ENCODE data around the gene BACH2. TPM values are rescaled to one million over a fixed set of nuclear protein-coding genes. Genes with fewer than 3 reads are reported as not detected.

BACH2 gene
- total and polyA plus RNA-seq, 5 donors: 0.61 to 2.8 (median 1.5) TPM

DNA sequence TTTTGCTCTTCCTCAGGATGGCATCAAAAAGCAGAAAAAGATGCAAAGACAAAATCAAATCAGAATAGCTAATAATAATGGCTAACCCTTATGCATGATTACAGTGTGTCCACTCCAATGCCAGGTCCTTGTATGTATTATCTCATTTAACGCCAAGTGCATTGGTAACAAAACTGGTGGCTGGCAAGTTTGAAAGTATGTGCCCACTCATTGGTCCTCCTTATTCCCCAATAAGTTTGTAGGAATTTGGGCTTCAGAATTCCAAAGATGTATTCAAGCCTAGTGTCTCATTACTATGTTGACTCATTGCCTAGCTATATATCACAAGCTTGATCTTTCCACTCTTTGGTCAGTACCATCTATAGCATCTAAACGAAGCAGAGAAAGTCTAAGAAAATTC is 205.8 kb downstream of the BACH2 start:
- 92% methylated on average over 2 of the region's 2 CpGs for WGBS
- H3K4me3 ChIP-seq (ENCODE audit: low read length): no peak overlapping the region
- H3K9me3 ChIP-seq (ENCODE audit: control insufficient read depth, low read length): no peaks in the 10 kb centered on the region
- ATAC-seq (no peak), DNase-seq (no peak)
- H3K27me3 ChIP-seq (ENCODE audit: control insufficient read depth, insufficient read depth): no peaks in the 10 kb centered on the region
- H3K27ac ChIP-seq (ENCODE audit: low read length): no peak overlapping the region
- no peaks in the 10 kb centered on the region for H3K4me1 ChIP-seq (ENCODE audit: control insufficient read depth, insufficient read depth, low read length)
- intact Hi-C loops (cut with DNase I): loop anchor here in 1 of 4 donors (10.0 kb wide), 2 partner anchors 204 to 304 kb away; partner anchors contain the start of gene BACH2

DNA sequence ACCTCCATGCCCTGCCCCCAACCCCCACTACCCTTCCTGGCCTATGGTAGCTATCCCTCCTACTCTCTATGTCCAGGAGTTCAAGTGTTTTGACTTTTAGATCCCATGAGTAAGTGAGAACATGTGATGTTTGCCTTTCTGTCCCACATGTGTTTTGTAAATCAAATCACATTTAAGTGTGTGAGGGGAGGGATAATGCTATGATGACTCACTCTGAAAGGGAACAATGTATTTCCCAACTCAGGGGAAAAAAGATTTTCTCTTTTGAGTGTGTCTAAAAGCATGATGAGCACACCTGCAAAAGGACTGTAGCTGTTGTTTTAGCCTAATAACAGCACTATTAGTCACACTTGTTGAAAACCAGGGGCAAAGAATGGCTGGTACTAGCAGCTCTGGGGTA is 208.6 kb downstream of the BACH2 start:
- intact Hi-C loops (cut with DNase I): no loop called here
- no peak overlapping the region for H3K4me3 ChIP-seq (ENCODE audit: low read length)
- no peaks in the 10 kb centered on the region for H3K4me1 ChIP-seq (ENCODE audit: control insufficient read depth, insufficient read depth, low read length)
- H3K27me3 ChIP-seq (ENCODE audit: control insufficient read depth, insufficient read depth): no peaks in the 10 kb centered on the region
- no peak for ATAC-seq
- H3K27ac ChIP-seq (ENCODE audit: low read length): no peak overlapping the region
- no peak for DNase-seq
- H3K9me3 ChIP-seq (ENCODE audit: control insufficient read depth, low read length): no peaks in the 10 kb centered on the region

DNA sequence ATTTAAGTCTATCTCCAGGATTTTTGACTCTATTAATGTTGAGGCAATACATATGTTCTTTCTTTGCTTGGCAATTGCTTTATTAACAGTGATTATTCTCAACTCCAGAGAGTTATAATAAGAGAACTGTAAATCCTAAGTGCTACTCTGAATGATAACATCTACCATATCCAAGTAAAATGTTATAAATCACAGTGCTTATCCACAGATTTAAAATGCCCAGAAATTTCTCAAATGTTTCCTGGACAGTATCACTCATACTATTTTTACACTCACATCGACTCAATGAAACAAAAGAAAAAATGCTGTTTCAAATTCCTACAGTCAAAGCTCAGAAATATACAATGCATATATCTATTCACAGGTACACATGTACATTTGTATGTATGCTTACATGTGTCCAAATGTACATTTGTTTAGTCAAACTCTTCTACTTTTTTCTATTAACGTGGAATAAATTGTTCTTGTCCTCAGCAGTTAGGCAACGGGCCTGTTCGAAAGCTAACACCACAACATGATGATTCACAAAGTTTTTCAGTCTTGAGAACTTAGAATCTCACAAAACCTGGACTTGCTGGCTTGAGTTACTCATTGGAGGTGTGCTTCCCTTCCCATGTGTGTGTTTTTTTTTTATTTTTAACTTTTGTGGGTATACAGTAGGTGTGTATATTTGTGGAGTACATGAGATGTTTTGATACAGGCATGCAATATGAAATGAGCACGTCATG is 209.4 kb downstream of the BACH2 start:
- H3K4me1 ChIP-seq (ENCODE audit: control insufficient read depth, insufficient read depth, low read length): no peaks in the 10 kb centered on the region
- WGBS: 78% methylated on average over 5 of the region's 5 CpGs
- intact Hi-C loops (cut with DNase I): no loop called here
- no peaks in the 10 kb centered on the region for H3K27me3 ChIP-seq (ENCODE audit: control insufficient read depth, insufficient read depth)
- H3K4me3 ChIP-seq (ENCODE audit: low read length): no peak overlapping the region
- H3K9me3 ChIP-seq (ENCODE audit: control insufficient read depth, low read length): no peaks in the 10 kb centered on the region
- ATAC-seq (no peak), DNase-seq (no peak)
- no peak overlapping the region for H3K27ac ChIP-seq (ENCODE audit: low read length)

DNA sequence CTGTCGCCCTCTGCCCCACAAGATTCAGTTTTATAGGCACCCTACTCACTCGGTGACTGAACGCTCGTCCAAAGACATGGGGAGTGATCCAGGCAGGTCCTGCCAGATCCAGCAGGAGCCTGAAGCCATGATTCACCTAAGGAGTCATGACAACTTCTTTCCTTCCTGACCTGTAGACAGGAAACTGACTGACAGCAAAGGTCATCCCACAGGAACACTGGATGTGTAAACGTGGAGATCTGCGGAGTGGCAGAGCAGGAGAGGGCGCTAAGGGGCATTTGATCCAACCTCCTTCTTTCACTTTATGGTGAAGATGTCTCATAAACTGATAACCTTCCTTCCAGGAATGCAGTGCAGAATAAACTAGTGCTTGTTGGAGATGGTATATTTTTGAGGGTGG is 210.1 kb downstream of the BACH2 start:
- intact Hi-C loops (cut with DNase I): no loop called here
- ATAC-seq (no peak), DNase-seq (no peak)
- Histone ChIP-seq H3K27me3 (ENCODE audit: control insufficient read depth, insufficient read depth) (no peaks in the 10 kb centered on the region), H3K27ac (ENCODE audit: low read length) (no peak overlapping the region), H3K4me3 (ENCODE audit: low read length) (no peak overlapping the region), H3K4me1 (ENCODE audit: control insufficient read depth, insufficient read depth, low read length) (no peaks in the 10 kb centered on the region), H3K9me3 (ENCODE audit: control insufficient read depth, low read length) (no peaks in the 10 kb centered on the region)
- 75% methylated on average over 7 of the region's 7 CpGs for WGBS

DNA sequence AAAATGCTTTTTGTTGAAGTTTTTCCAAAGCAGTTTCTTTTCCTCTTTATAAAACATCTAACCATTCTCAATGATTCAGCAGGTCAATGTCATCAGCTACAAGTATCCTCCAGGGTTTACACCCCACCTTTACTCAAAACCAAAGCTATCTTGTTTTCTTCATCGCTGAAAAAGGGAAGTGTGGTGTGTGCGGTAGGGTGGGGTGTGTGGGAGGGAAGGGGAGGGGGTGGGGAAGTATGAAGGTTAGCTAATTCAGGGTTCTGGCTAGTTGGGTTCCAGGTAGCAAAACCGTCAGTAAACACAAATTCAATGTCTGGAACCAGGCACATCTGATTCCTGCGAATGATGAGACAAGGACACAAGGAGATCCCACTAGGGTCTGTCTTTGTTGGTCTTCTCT is 212.8 kb downstream of the BACH2 start:
- Histone ChIP-seq H3K9me3 (ENCODE audit: control insufficient read depth, low read length) (no peaks in the 10 kb centered on the region), H3K4me3 (ENCODE audit: low read length) (no peak overlapping the region), H3K27ac (ENCODE audit: low read length) (no peak overlapping the region), H3K4me1 (ENCODE audit: control insufficient read depth, insufficient read depth, low read length) (no peaks in the 10 kb centered on the region), H3K27me3 (ENCODE audit: control insufficient read depth, insufficient read depth) (no peaks in the 10 kb centered on the region)
- intact Hi-C loops (cut with DNase I): no loop called here
- WGBS: 77% methylated on average over 4 of the region's 4 CpGs
- ATAC-seq (no peak), DNase-seq (no peak)

DNA sequence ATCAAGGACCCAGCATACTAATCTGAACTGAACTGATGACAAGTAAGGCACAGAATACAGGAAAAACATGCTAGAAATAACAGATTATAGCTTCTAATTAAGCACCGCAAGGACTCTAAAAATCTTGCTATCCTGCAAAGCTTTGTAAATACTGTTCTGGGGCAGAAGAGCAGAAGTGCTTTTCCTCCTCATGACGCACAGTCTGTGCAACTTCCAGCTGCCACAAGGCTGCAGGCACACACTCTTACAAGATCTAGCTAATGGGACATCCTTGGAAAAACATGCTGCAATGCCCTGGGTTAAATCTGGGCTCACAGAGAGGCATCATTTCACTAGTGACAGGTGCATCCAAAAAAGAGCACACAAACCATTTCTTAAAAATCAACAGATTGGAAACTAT is 213.8 kb downstream of the BACH2 start:
- 68% methylated on average over 2 of the region's 2 CpGs for WGBS
- H3K27ac ChIP-seq (ENCODE audit: low read length): no peak overlapping the region
- H3K27me3 ChIP-seq (ENCODE audit: control insufficient read depth, insufficient read depth): no peaks in the 10 kb centered on the region
- DNase-seq (no peak), ATAC-seq (no peak)
- H3K4me3 ChIP-seq (ENCODE audit: low read length): no peak overlapping the region
- no peaks in the 10 kb centered on the region for H3K9me3 ChIP-seq (ENCODE audit: control insufficient read depth, low read length)
- no peaks in the 10 kb centered on the region for H3K4me1 ChIP-seq (ENCODE audit: control insufficient read depth, insufficient read depth, low read length)
- intact Hi-C loops (cut with DNase I): no loop called here

DNA sequence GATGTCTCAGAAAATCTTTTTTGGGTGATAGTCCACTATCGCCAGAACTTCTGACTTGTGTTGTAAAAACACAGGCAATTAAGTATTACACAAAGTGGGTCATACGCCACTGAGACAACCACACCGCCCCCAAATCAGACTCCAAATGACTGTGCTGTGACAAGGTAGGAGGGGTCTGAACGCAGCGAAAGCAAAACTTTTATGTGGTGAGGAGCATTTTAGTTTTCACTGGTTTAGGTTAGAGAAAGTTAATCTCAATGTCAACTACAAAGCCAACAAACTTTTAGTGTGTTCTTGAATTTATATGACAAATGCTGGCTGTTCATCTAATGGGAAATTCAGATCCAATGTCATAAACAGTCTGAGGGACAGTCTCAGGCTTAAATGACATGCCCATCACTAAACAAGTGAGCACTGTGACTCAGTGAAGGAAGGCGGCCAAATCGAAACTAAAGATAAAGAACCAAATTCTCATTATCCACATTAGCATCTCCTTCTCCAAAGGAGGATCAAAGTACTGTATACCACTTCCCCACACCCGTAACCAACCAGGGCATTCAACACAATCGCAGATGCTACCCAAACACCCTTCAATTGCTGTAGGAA is 215.7 kb downstream of the BACH2 start:
- DNase-seq (no peak), ATAC-seq (no peak)
- H3K9me3 ChIP-seq (ENCODE audit: control insufficient read depth, low read length): no peaks in the 10 kb centered on the region
- no peaks in the 10 kb centered on the region for H3K27me3 ChIP-seq (ENCODE audit: control insufficient read depth, insufficient read depth)
- 87% methylated on average over 9 of the region's 9 CpGs for WGBS
- no peak overlapping the region for H3K27ac ChIP-seq (ENCODE audit: low read length)
- H3K4me1 ChIP-seq (ENCODE audit: control insufficient read depth, insufficient read depth, low read length): no peaks in the 10 kb centered on the region
- intact Hi-C loops (cut with DNase I): no loop called here
- no peak overlapping the region for H3K4me3 ChIP-seq (ENCODE audit: low read length)

DNA sequence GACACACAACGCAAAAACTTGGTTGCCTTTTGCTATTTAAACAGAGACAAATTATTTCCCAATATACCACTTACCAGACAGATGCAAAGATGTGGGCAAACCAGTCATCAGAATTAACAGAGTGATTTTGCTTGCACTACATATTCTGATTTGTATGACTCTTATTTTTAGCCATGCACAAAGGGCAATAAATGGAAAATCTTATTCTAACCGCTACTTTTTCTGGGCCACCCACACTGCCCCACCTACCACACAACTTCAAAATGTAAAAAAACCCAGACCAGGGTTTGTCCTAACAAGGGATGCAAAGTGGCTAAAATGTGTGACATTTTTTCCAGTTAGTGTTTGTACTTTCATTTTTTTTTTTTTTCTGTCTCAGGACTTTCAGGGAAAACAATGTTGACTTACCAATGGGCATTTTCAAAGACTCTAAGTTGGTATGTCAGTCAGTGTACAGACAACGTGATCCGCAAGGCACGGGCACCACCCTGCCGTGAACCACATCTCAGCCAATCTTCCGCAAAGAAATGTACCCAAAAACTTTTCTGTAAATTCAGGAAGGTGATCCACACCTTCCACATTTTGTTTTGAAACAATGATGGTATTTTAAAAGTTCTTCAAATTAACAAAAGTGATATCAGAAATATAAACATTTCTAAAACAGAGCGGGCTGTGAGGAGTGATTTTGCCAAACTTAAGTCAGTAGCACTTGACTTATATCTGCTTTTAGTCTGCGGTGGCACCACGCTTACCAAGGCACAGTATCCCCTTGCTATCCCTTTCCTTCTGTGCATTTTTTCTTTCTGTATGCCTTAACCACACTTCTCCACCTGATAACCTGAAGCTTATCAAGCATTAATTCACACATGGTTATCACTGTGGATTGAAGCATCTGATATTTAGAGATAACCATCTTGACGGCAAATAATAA is 216.8 kb downstream of the BACH2 start:
- Histone ChIP-seq H3K27me3 (ENCODE audit: control insufficient read depth, insufficient read depth) (no peaks in the 10 kb centered on the region), H3K4me1 (ENCODE audit: control insufficient read depth, insufficient read depth, low read length) (no peaks in the 10 kb centered on the region), H3K9me3 (ENCODE audit: control insufficient read depth, low read length) (no peaks in the 10 kb centered on the region), H3K4me3 (ENCODE audit: low read length) (no peak overlapping the region), H3K27ac (ENCODE audit: low read length) (no peak overlapping the region)
- 90% methylated on average over 11 of the region's 11 CpGs for WGBS
- ATAC-seq (no peak), DNase-seq (no peak)
- intact Hi-C loops (cut with DNase I): no loop called here

DNA sequence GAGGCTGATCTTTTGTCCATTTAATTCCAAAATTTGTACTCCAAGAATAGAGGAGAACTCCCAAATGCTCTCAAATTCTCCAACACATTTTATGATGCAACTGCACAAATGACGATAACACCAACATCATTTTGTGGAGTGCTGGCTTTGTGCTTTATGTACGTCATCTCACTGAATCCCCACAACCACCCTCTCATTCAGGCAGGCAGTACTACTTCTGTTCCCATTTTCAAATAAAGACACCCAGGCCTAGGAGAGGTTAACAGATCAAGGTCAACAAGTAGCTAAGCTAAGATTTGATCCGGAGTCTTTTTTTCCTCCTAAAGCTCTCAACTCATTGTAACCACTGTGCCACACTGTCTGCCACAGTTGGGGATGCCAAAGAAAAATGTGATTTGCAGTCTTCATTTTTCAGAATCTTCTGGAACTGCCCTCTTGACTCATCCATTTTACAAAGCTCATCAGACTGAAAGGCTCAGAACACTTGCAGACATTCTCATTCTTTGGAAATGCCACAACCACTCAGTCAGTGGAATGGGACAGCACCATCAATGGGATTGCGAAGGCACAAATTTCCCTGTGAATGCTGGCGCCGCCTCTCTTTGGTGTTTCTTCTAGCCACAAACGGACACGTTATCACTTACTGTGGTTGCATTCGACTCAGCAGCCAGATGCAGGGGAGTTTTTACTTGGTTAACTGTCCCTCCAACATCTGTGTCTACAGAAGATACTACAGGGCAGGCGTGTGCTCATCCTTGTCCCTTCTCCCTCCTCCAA is 217.9 kb downstream of the BACH2 start:
- 89% methylated on average over 10 of the region's 10 CpGs for WGBS
- H3K27ac ChIP-seq (ENCODE audit: low read length): no peak overlapping the region
- H3K27me3 ChIP-seq (ENCODE audit: control insufficient read depth, insufficient read depth): no peaks in the 10 kb centered on the region
- intact Hi-C loops (cut with DNase I): no loop called here
- H3K4me1 ChIP-seq (ENCODE audit: control insufficient read depth, insufficient read depth, low read length): no peaks in the 10 kb centered on the region
- ATAC-seq (no peak), DNase-seq (no peak)
- no peak overlapping the region for H3K4me3 ChIP-seq (ENCODE audit: low read length)
- H3K9me3 ChIP-seq (ENCODE audit: control insufficient read depth, low read length): no peaks in the 10 kb centered on the region

DNA sequence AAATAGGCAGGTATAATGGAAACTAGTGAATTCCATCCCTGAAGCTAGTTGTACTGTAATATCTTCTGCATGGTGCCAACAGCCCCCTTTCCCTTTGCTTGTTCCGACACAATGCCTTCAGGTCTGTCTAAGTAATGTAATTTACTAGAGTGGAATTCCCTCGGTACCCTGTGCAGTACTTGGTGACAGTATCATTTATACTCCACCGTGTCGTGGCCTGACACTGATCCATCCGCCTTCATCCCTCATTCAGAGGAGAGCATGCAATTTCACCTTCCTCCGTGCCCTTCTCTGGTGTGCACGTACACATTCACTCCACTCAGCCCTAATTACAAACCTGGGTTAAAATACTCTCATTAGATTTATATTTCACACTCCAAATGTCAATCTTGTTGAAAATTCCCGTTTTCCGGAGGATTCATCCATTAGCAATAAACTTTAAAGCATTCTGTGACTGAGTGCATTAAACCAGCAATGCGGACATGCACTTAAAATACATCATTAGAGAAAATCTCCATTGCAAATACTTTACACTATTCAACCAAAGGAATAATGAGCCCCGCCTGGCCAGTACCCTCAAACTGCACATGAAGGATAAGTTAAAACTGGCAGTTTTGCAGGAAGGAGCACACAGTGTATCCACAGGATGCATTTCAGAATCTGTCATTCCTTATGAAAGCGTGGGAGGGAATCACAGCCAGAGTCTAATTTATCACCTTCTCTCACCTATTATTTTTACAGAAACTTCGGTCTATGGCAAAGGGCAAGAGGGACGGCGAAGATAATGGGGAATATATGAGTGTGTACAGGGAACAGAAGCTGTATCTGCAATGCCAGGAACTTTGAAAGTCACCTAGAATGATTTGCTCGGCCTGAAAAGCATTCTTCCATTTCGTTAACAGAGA is 219.9 kb downstream of the BACH2 start:
- intact Hi-C loops (cut with DNase I): no loop called here
- DNase-seq: no peak
- no peak for ATAC-seq

More for the DNA sequence above, 219.9 kb downstream of the BACH2 start:
- Histone ChIP-seq H3K27ac (ENCODE audit: low read length) (no peak overlapping the region), H3K9me3 (ENCODE audit: control insufficient read depth, low read length) (no peaks in the 10 kb centered on the region), H3K4me1 (ENCODE audit: control insufficient read depth, insufficient read depth, low read length) (no peaks in the 10 kb centered on the region), H3K27me3 (ENCODE audit: control insufficient read depth, insufficient read depth) (no peaks in the 10 kb centered on the region), H3K4me3 (ENCODE audit: low read length) (no peak overlapping the region)
- WGBS: 94% methylated on average over 17 of the region's 17 CpGs

Measured in right cardiac atrium (tissue), 5 donors.